GM18511 (cell line): ENCODE data around the gene VDAC2.

ENCODE experiments used
- ATAC-seq: cut with Tn5 transposase; IDR thresholded peaks from one replicate; pipeline ENCODE4 v1.9.1; 2021; ENCODE audit warnings: mild to moderate bottlenecking, moderate library complexity; ENCODE audit not compliant: unreplicated experiment

VDAC2 gene

GRCh38 chr10:75247797-75248196, 37.2 kb downstream of the VDAC2 start:
- ATAC-seq, result no peak

- no peak for ATAC-seq
Measured at GRCh38 chr10:75250934-75251333, 40.3 kb downstream of the VDAC2 start.

- ATAC-seq, result no peak
Measured at GRCh38 chr10:75253281-75254220, 43.0 kb downstream of the VDAC2 start.

GRCh38 chr10:75254739-75255138, 44.1 kb downstream of the VDAC2 start:
- ATAC-seq, result no peak

GRCh38 chr10:75260990-75261389, 50.4 kb downstream of the VDAC2 start:
- no peak for ATAC-seq

- no peak for ATAC-seq
Measured at GRCh38 chr10:75261813-75262705, 51.5 kb downstream of the VDAC2 start.

GRCh38 chr10:75263806-75264205, 53.2 kb downstream of the VDAC2 start:
- no peak for ATAC-seq

- ATAC-seq, result no peak
Measured at GRCh38 chr10:75265856-75266255, 55.3 kb downstream of the VDAC2 start.

- no peak for ATAC-seq
Measured at GRCh38 chr10:75266945-75267344, 56.3 kb downstream of the VDAC2 start.

- ATAC-seq, result no peak
Measured at GRCh38 chr10:75269605-75270004, 59.0 kb downstream of the VDAC2 start.

GRCh38 chr10:75272094-75272493, 61.5 kb downstream of the VDAC2 start:
- ATAC-seq, result no peak

GRCh38 chr10:75272896-75273295, 62.3 kb downstream of the VDAC2 start:
- no peak for ATAC-seq

- ATAC-seq, result no peak
Measured at GRCh38 chr10:75276069-75276872, 65.7 kb downstream of the VDAC2 start.

- ATAC-seq, result no peak
Measured at GRCh38 chr10:75280236-75280635, 69.6 kb downstream of the VDAC2 start.
